ENCODE measurements around the gene LYAR.

Gene LYAR

GRCh38 chr4:4321951-4322688, 32.2 kb upstream of the LYAR start (continued):
- TF ChIP-seq ZNF785 (tag by site-specific recombination; IDR thresholded peaks at IDR 0.05): no peak
- TF ChIP-seq ZNF157 (tag by site-specific recombination; IDR thresholded peaks at IDR 0.05): no peak
- TF ChIP-seq ZNF626 (tag by site-specific recombination; IDR thresholded peaks at IDR 0.05): no peak
- TF ChIP-seq ZNF747 (tag by site-specific recombination; IDR thresholded peaks at IDR 0.05): no peak

GRCh38 chr4:4320951-4321714, 31.2 kb upstream of the LYAR start:
- Histone ChIP-seq H3K36me3 (ENCODE audit: control insufficient read depth in 2 of 2, insufficient read depth in 1 of 2, low read length in 2 of 2) (peaks cover 0 to 28% of the 10 kb centered on the region in 2 experiments; a peak in 2 of 3 replicates), H3K4me1 (ENCODE audit: control insufficient read depth, insufficient read depth, low read length) (no peaks in the 10 kb centered on the region), H3K27ac (ENCODE audit: extremely low read depth, low read depth, low read length) (no peak overlapping the region), H3K9me3 (ENCODE audit: control insufficient read depth, insufficient read depth, low read depth, low read length) (no peaks in the 10 kb centered on the region), H3K4me3 (ENCODE audit: low read depth, low read length) (no peak overlapping the region)
- ChIA-PET CTCF (no interaction called here), POLR2A (no interaction called here)
- TF ChIP-seq INSM2 (tag by site-specific recombination; IDR thresholded peaks at IDR 0.05) (no peak), PRDM6 (tag by site-specific recombination; IDR thresholded peaks at IDR 0.05) (no peak), ZNF580 (tag by site-specific recombination; IDR thresholded peaks at IDR 0.05) (no peak), ZSCAN18 (tag by site-specific recombination; IDR thresholded peaks at IDR 0.05) (no peak), BCL6B (tag by site-specific recombination; IDR thresholded peaks at IDR 0.05) (no peak), ZNF335 (tag by site-specific recombination; conservative IDR thresholded peaks at IDR 0.05) (no peak), ZNF561 (tag by site-specific recombination; IDR thresholded peaks at IDR 0.05; ENCODE audit: borderline replicate concordance) (no peak), SETDB1 (IDR thresholded peaks at IDR 0.05; ENCODE audit: insufficient read length, low read length) (no peak), ZNF558 (tag by site-specific recombination; IDR thresholded peaks at IDR 0.05) (no peak), ZNF354C (tag by site-specific recombination; IDR thresholded peaks at IDR 0.05; ENCODE audit: borderline replicate concordance, low read depth) (no peak), ZNF23 (tag by site-specific recombination; IDR thresholded peaks at IDR 0.05; ENCODE audit: borderline replicate concordance) (no peak), ZNF157 (tag by site-specific recombination; IDR thresholded peaks at IDR 0.05) (no peak), ZNF146 (tag by site-specific recombination; IDR thresholded peaks at IDR 0.05) (no peak), ZNF555 (tag by site-specific recombination; conservative IDR thresholded peaks at IDR 0.05) (no peak), ZNF830 (tag by site-specific recombination; IDR thresholded peaks at IDR 0.05; ENCODE audit: low read depth) (no peak), ZNF292 (tag by site-specific recombination; IDR thresholded peaks at IDR 0.05; ENCODE audit: borderline replicate concordance, low read depth) (no peak), ZNF148 (tag by site-specific recombination; IDR thresholded peaks at IDR 0.05; ENCODE audit: borderline replicate concordance) (no peak), ZNF324 (tag by site-specific recombination; IDR thresholded peaks at IDR 0.05) (no peak)

All from HEK293 (cell line).